ENCODE measurements around the gene KIF22.
"Not testable (repeated sequence)": the region's sequence is repeated elsewhere in the genome, so short reads cannot be mapped to it uniquely, and the experiment has no call there.

Gene KIF22

DNA sequence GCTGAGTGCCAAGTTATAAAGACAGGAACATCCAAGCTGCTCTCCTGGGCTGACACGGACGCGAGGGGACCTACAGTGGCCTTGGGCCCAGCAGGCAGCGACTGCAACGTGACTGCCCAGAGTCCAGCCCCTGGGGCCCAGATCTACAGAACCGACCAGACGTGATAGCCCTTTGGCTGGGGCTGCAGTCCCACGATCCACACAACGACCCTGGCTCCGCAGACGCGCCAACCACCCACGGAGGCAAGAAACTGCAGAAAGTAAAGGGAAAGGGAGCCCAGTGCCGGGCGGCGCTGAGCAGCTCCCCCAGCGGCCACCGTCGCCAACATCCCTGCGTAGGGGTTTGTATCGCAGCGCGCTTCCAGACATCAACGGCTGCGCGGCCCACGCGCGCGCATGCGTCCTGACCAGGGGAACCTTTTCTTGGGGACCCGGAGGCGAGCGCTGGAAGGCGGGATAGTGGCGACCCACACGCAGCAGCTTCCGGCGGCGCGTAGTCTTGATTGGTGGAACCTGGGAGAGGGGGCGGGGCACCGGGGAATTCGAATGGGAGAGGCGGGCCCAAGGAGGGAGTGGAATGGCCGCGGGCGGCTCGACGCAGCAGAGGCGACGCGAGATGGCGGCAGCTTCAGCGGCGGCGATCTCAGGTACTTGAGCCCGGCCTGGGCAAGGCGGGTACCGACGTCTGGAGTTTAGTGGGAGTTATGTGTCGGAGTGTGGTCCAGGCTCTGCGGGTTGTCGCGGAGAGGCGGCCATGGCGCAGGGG is at the start of gene KIF22:
Gene KIF22 (plus strand): TSS at position 569 of the 766 bp plus-strand sequence. CDS start 9 bp downstream, at position 578.
- peak; percentile 98 for DNase-seq

DNA sequence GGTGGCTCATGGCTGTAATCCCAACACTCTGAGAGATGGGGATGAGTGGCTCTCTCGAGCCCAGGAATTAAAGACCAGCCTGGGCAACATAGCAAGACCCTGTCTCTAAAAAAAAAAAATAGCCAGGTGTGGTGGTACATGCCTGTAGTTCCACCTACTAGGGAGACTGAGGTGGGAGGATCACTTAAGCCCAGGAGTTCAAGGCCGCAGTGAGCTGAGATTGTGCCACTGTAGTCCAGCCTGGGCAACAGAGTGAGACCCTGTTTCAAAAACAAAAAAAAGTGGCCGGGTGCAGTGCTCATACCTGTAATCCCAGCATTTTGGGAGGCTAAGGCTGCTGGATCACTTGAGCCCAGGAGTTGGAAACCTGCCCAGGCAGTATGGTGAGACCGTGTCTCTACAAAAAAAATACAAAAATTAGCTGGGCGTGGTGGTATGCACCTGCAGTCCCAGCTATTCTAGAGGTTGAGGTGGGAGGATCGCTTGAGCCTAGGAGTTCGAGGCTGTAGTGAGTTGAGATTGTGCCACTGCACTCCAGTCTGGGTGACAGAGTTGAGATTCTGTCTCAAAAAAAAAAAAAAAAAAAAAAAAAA is 47.8 kb upstream of the KIF22 start:
- no peak for DNase-seq

- no peak for DNase-seq
Measured at GRCh38 chr16:29743475-29743826, 47.1 kb upstream of the KIF22 start.

GRCh38 chr16:29743827-29744531 is 46.6 kb upstream of the KIF22 start:
- no peak for DNase-seq

DNA sequence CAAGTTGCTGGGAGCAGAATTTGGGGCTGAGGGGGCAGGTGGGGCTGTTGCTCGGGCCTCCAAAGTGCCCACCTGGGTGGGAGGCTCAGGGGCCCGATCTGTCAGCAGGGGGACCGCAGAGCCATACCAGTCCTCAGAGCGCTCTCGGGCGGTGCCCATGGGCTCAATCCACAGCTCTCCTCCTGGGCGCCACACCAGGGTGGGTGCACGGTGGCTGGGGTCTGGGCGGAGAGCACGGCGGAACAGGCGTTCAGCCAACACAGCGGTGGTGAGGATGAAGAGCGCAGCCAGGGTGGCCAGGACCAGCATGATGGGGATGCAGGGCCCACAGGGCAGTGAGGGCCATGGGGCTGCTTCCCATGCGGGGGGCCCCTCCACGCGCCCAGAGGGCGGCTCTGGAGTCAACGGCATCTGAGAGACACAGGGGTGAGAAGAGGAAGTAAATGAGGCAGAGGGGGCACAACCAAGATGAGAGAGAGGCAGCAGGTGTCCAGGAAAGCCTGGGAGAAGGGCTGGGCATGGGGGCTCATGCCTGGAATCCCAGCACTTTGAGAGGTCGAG is 45.9 kb upstream of the KIF22 start:
- DNase-seq = no peak

- DNase-seq = no peak
Measured at GRCh38 chr16:29745121-29745852, 45.3 kb upstream of the KIF22 start.

DNA sequence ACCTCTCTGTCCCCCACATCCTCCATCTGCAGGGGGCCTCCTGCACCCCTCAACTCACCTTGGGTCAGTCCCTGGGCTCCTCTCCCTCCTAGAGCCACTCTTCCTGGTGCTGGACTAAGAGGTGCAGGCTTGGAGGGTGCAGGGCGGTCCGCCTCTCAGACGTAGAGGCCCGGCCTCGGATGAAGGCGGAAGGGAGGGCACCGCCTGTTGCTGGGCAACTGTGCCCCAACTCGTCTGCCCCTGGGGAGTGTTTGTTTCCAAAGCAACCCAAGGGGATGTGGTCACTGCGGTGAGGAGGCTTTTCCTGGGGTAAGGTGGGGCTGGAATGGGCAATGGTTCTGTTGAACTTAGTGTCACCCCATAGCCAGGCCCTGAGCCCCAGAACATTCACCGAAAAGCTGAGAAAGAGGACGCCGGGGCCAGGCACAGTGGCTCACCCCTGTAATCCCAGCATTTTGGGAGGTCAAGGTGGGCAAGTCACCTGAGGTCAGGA is 44.7 kb upstream of the KIF22 start, which contains the start of gene C16orf54:
Gene C16orf54 (minus strand): TSS at position 138 of the 493 bp plus-strand sequence. CDS start 1,039 bp downstream, outside the sequence.
- no peak for DNase-seq

DNA sequence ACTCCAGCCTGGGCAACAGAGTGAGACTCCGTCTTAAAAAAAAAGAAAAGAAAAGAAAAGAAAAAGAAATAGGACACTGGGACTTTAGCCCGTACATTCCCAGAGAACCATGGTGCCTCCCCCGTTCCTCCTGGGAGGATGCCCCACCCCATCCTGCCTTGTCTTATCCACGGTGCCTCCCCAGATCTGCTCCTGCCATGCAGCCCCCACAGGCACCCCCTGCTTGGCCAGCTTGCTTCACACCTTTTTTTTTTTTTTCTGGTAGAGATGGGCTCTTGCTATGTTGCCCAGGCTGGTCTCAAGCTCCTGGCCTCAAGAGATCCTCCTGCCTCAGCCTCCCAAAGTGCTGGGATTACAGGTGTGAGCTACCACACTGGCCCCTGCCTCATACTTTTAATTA is 44.0 kb upstream of the KIF22 start:
- not testable (repeated sequence) for DNase-seq

GRCh38 chr16:29747947-29748759 is 42.4 kb upstream of the KIF22 start:
- no peak for DNase-seq

GRCh38 chr16:29748760-29749149 is 41.8 kb upstream of the KIF22 start:
- DNase-seq = not testable (repeated sequence)

- DNase-seq = no peak
Measured at GRCh38 chr16:29753516-29753915, 37.0 kb upstream of the KIF22 start.

DNA sequence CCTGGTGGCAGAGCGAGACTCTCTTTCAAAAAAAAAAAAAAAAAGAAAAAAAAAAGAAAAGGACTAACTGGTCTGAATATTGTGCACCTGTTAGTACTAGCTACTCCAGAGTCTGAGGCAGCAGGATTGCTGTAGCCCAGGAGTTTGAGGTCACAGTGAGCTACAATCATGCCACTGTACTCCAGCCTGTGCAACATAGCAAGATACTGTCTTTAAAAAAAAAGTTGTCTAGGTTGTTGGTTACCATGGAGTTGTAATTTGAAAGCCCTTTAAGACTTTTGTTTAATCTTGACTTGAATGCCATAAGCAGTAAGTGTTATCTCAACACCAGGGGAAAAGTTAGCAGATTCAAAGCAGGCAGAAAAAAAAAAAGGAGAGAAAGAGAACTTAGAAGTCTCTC is 33.9 kb upstream of the KIF22 start:
- DNase-seq = no peak

DNA sequence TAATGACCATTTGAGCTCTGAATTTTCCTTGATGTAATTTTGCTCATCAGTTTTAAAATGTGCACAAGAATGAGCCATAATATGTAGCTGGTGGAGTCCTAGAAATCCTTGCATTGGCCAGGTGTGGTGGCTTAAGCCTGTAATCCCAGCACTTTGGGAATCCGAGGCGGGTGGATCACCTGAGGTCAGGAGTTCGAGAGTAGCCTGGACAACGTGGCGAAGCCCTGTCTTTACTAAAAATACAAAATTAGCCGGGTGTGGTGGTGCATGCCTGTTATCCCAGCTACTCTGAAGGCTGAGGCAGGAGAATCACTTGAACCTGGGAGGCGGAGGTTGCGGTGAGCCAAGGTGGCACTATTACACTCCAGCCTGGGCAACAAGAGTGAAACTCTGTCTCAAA is 33.5 kb upstream of the KIF22 start:
- not testable (repeated sequence) for DNase-seq

DNA sequence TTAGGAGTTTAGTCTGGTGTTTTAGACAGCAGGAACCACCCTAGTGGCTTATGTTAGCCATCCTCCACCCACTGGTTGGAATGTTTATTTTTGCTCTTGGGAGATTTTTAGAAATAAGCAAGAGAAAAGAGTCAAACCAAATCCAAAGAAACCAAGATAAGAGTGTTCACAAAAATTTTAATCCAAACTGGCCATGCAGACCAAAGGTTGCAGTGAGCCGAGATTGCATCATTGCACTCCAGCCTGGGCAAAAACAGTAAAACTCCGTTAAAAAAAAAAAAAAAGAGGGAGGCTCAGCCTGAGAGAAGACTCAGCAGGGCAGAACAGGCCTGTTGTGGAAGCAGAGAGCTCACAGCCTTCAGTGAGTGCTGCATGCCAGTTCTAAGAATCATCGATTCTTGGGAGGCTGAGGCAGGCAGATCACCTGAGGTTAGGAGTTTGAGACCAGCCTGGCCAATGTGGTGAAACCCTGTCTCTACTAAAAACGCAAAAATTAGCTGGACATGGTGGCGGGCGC is 32.5 kb upstream of the KIF22 start:
- peak; percentile 32 for DNase-seq

DNA sequence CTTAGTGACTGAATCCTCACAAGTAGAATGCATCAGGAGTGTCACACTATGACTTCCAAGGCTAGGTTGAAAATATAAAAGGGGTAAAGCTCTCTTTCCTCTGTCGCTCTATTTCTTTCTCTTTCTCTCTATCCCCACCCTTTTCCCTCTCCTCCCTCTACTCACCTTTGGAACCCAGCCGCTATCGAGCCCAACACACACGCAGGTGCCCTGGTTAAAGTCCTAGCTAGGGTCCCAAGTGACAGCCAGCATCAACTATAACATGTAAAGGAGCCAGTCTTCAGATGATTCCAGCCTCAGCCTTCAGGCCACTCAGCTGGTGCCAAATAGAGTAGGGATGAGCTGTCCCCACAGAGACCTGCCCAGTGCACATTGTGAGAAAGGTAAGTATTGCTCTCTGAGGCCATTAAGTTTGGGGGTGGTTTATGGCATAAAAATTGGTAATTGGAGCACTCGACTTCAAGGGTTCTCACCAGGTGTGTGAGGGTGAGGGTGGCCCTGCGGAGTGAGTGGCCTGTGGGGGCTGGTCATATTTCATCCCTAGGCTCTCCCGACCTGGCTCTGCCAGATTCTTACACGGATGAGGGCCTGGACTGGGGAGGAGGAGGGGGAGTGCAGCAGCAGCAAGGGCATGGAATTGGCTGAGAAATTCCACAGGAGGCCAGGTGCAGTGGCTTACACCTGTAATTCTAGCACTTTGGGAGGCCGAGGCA is 29.8 kb upstream of the KIF22 start:
- no peak for DNase-seq

DNA sequence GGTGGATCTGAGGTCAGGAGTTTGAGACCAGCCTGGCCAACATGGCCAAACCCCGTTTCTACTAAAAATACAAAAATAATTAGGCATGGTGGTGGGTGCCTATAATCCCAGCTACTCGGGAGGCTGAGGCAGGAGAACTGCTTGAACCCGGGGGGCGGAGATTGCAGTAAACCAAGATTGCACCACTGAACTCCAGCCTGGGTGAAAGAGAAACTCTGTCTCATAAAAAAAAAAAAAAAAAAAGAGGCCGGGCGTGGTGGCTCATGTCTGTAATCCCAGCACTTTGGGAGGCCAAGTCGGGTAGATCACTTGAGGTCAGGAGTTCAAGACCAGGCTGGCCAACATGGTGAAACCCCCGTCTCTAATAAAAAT is 29.3 kb upstream of the KIF22 start:
- DNase-seq = not testable (repeated sequence)

DNA sequence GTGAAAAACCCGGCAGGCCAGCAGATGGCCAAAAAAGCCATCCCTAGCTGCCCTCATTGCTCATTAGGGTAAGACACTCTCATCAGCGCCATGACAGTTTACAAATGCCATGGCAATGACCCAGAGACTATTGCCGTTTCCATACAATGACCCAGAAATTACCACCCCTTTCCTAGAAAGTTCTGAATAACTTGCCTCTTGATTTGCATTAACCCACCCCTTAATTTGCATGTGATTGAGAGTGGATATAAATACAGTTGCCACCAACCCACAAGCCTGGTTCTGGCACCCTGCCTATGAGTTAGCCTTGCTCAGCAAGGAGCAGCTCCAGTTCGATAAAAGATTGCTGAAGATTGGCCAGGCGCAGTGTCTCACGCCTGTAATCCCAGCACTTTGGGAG is 28.7 kb upstream of the KIF22 start:
- DNase-seq = no peak

DNA sequence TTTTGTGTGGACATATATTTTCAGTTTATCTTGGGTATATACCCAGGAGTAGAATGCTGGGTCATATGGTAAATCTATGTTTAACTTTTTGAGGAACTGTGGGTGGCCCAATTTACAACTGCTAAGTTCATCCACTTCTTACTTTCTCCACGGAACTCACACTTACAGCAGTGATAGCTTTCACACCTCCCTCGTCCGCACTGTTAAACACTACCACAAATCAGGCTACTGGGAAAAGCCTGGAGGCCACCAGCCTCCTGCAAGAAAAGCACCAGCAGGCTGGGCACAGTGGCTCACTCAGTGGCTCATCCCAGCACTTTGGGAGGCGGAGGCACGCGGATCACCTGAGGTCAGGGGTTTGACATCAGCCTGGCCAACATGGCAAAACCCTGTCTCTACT is 27.2 kb upstream of the KIF22 start:
- DNase-seq = no peak

DNA sequence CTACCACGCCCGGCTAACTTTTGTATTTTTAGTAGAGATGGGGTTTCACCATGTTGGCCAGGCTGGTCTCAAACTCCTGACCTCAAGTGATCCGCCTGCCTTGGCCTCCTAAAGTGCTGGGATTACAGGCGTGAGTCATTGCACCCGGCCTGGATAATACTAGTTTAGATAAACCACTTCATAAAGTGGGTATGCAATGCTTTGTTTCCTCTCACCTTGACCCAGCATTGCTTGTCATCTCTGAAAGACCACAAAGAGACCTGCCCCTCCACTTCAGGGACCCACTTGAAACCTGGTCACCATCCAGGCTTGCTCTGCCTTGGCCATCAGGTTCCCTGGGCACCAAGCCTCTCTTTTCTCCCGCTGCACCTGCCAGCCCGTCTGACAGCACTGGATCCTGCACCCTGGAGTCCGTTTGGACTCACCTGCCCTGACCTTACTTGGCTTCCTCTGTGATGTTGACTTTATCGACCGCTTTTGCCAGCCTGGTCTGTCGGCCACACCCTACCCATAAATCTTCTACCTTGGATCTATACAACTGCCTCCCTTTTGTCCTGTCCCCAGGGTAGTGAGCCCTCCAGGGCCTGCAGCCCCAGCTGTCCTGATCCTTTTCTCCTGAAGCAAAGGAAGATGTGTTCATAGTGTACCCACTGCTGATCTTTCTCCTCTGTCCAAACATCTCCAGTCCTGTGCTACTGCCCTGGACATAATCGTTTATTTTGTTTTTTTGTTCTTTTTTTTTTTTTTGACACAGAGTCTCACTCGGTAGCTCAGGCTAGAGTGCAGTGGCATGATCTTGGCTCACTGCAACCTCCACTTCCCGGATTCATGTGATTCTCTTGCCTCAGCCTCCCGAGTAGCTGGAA is 25.2 kb upstream of the KIF22 start:
- DNase-seq = no peak

GRCh38 chr16:29766571-29766970 is 24.0 kb upstream of the KIF22 start:
- DNase-seq = no peak

Data from amniotic stem cell (primary cell).